ENCODE measurements around the gene CEP57L1.

GRCh38 chr6:109091314-109092024, 3.8 kb upstream of the CEP57L1 start:
- TF ChIP-seq EZH2 (IDR thresholded peaks at IDR 0.05; ENCODE audit: insufficient read depth, low read length): no peak
- no peak for TF ChIP-seq CTCF (IDR thresholded peaks at IDR 0.05; ENCODE audit: insufficient read depth, low read depth, low read length)
